Endodermal cell (in vitro differentiated cells): Measurements from ENCODE around the gene YARS1. TPM values are rescaled to one million over a fixed set of nuclear protein-coding genes. Genes with fewer than 3 reads are reported as not detected.

Source experiments
- DNase-seq: peaks from one replicate; pipeline ENCODE4 v3.0.0-alpha.2; 2017
- H3K27ac ChIP-seq: 2 replicates; pipeline ENCODE4 v1.5.1; 2013; ENCODE audit warnings: mild to moderate bottlenecking, low read depth, low read length, moderate library complexity
- H3K27me3 ChIP-seq: 2 replicates; pipeline ENCODE4 v1.6.1; 2013; ENCODE audit warnings: mild to moderate bottlenecking, low read length, moderate library complexity; ENCODE audit not compliant: insufficient read depth, control insufficient read depth, poor library complexity, severe bottlenecking
- H3K36me3 ChIP-seq: 2 replicates; pipeline ENCODE4 v1.7.0; 2013; ENCODE audit warnings: mild to moderate bottlenecking, low read length, moderate library complexity; ENCODE audit not compliant: control insufficient read depth, insufficient read depth
- H3K4me1 ChIP-seq: one replicate; pipeline ENCODE4 v1.7.0; 2013; ENCODE audit warnings: low read length; ENCODE audit not compliant: control insufficient read depth, insufficient read depth
- H3K4me3 ChIP-seq: 2 replicates; pipeline ENCODE4 v1.5.1; 2013; ENCODE audit warnings: mild to moderate bottlenecking, low read length, moderate library complexity
- H3K9ac ChIP-seq: 2 replicates; pipeline ENCODE4 v1.6.1; 2013; ENCODE audit warnings: mild to moderate bottlenecking, low read length, moderate library complexity; ENCODE audit not compliant: poor library complexity, severe bottlenecking; ENCODE audit errors: extremely low read depth
- H3K9me3 ChIP-seq: 2 replicates; pipeline ENCODE4 v1.6.1; 2013; ENCODE audit warnings: mild to moderate bottlenecking, low read length, moderate library complexity; ENCODE audit not compliant: control insufficient read depth
- H3K27ac Mint-ChIP-seq: 2 replicates; pipeline ENCODE4 v1.8.0; 2020; ENCODE audit warnings: mixed read lengths
- H3K27me3 Mint-ChIP-seq: 2 replicates; pipeline ENCODE4 v1.8.0; 2021; ENCODE audit warnings: mild to moderate bottlenecking, mixed read lengths; ENCODE audit not compliant: insufficient read depth
- H3K36me3 Mint-ChIP-seq: 2 replicates; pipeline ENCODE4 v1.8.0; 2020; ENCODE audit warnings: low read depth, mixed read lengths
- H3K4me1 Mint-ChIP-seq: 2 replicates; pipeline ENCODE4 v1.8.0; 2020; ENCODE audit warnings: mixed read lengths
- H3K4me3 Mint-ChIP-seq: 2 replicates; pipeline ENCODE4 v1.8.0; 2020; ENCODE audit warnings: mild to moderate bottlenecking, moderate library complexity, mixed read lengths
- H3K9me3 Mint-ChIP-seq: 2 replicates; pipeline ENCODE4 v1.8.0; 2020; ENCODE audit warnings: mild to moderate bottlenecking, mixed read lengths
- WGBS, 2 experiments: methylation state at CpG; one replicate each; pipeline versions ENCODE4 v1.1.5 to v1.1.7; 2013; ENCODE audit warnings: missing lambda C conversion rate in 2 of 2, mixed read lengths in 1 of 2; ENCODE audit not compliant: insufficient coverage in 1 of 2, insufficient read length in 1 of 2; 5-methylcytosine and 5-hydroxymethylcytosine counted together
- total RNA-seq, 2 donors: library from RNA; stranded (reverse); fragmentation: NEBNext Ultra II Directional in 1 of 2; extraction: Animal tissue kit (Norgen Biotek cat#: 25700) in 1 of 2; gene quantifications; 2 replicates in 1 of 2; 3 replicates in 1 of 2; pipeline ENCODE4 v1.2.1, GENCODE V29; 2021
- TF ChIP-seq, protein P1 (sequence below): fragments of 200-600 bp; sonication (generic); conservative IDR thresholded peaks from 2 replicates; pipeline ENCODE4 v1.5.0; 2021; ENCODE audit warnings: antibody characterized with exemption, mild to moderate bottlenecking

YARS1 gene
- total RNA-seq, 2 donors from 2014 or later: 141 to 154 TPM

DNA sequence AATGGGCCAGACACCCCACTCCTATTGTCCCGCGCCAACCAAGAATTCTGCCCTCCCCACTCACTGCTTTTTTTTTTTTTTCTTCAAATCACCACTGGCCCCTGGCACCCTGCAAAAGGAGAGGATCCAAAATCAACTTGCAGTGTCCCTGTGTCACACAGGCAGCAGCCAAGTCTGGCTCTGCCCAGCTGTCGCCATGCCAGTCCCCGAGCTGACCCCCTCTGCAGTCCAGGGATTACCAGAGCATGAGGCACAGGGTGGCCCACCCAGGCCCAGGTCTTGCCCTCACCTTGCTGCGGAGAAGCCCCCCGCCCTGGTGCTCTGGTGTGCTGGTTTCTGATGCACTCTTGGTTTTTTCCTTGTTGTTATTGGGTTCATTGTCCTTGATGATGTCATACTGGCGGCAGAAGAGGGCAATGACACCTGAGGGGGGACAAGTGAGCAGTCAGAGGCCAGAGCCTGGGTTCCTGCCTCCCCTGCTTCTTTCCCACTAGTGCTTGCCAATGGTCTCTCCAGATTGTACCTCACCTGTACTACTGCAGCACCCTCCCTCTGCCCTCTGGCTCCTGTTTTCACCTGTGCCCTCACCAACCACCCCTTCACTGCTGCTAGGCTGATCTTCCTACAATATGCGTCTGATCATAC, 47.3 kb upstream of the YARS1 start:
- TF ChIP-seq, protein P1, sequence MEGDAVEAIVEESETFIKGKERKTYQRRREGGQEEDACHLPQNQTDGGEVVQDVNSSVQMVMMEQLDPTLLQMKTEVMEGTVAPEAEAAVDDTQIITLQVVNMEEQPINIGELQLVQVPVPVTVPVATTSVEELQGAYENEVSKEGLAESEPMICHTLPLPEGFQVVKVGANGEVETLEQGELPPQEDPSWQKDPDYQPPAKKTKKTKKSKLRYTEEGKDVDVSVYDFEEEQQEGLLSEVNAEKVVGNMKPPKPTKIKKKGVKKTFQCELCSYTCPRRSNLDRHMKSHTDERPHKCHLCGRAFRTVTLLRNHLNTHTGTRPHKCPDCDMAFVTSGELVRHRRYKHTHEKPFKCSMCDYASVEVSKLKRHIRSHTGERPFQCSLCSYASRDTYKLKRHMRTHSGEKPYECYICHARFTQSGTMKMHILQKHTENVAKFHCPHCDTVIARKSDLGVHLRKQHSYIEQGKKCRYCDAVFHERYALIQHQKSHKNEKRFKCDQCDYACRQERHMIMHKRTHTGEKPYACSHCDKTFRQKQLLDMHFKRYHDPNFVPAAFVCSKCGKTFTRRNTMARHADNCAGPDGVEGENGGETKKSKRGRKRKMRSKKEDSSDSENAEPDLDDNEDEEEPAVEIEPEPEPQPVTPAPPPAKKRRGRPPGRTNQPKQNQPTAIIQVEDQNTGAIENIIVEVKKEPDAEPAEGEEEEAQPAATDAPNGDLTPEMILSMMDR: no peak
- Mint-ChIP-seq H3K27me3 (peaks cover 19% of the 10 kb centered on the region), H3K36me3 (peaks cover 16% of the 10 kb centered on the region), H3K4me3 (no peak overlapping the region), H3K27ac (no peak overlapping the region), H3K4me1 (peaks cover 5% of the 10 kb centered on the region), H3K9me3 (no peaks in the 10 kb centered on the region)
- peak overlapping the region; percentile 76 for H3K27ac ChIP-seq
- H3K9ac ChIP-seq: no peak overlapping the region
- 96 to 100% methylated on average over 3 to 8 of the region's 8 CpGs for WGBS, 2 experiments
- DNase-seq: no peak
- no peak overlapping the region for H3K4me3 ChIP-seq
- no peaks in the 10 kb centered on the region for H3K9me3 ChIP-seq
- H3K4me1 ChIP-seq: no peaks in the 10 kb centered on the region
- H3K27me3 ChIP-seq: peaks cover 7% of the 10 kb centered on the region
- H3K36me3 ChIP-seq: peaks cover 19% of the 10 kb centered on the region

DNA sequence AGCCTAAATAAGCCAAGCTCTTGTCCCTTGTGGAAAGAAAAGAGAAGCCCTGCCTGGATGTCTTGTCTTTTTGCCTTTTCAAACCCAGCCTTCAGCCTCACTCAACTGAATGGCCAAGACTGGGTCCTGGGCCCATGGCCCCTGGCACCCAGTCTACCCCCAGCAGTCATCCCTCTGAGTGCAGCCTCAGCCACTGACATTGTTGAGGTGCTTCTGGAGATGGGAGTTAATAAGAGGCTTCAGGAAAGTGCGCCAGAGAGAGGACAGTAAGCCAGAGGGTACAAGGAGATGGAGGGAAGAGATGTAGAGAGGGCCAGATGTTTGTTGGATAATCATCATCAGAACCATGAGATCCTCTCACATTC, 46.7 kb upstream of the YARS1 start:
- H3K4me3 ChIP-seq: no peak overlapping the region
- Mint-ChIP-seq H3K9me3 (no peaks in the 10 kb centered on the region), H3K27me3 (peaks cover 12% of the 10 kb centered on the region), H3K4me1 (peaks cover 3% of the 10 kb centered on the region), H3K27ac (no peak overlapping the region), H3K36me3 (peaks cover 16% of the 10 kb centered on the region), H3K4me3 (no peak overlapping the region)
- H3K9me3 ChIP-seq: no peaks in the 10 kb centered on the region
- H3K27ac ChIP-seq: peak overlapping the region; percentile 76
- peaks cover 19% of the 10 kb centered on the region for H3K36me3 ChIP-seq
- no peak for DNase-seq
- 100% methylated on average over 1 of the region's 1 CpG; no CpG with 5 or more reads in 1 of the 2 experiments for WGBS, 2 experiments
- peaks cover under 1% of the 10 kb centered on the region for H3K27me3 ChIP-seq
- H3K4me1 ChIP-seq: no peaks in the 10 kb centered on the region
- TF ChIP-seq, protein P1: no peak
- no peak overlapping the region for H3K9ac ChIP-seq

DNA sequence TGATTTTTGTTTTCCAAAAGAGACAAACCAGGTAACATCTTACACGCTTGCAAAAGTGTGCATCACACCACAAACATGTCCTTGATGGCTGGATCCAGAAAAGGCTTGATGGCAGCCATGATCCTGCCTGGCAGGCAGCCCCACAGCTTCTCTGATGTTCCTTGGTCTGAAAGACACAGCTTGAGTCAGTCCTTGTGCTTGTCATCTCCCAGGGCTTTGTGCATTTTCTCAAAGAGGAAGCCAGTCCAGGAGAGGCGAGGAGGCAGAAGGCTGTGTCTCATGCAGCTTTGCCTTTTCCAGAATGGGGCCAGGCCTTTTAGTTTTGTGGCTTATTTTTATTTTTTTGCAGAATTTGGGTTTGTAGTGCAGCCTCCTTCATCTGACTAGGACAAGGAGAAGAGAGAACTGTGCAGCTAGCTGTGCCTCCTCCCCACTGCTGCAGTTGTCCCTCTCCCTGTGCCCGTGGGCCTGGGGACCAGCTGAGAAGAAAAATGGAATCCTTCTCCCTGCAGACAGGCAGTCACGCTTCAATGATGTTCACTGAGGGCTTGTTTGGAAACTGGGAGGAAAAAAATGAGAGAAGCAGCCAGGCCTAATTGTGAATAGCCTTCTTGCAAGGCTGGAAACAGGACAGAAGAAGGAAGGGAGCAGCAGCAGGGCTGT, 46.2 kb upstream of the YARS1 start:
- no peak for DNase-seq
- TF ChIP-seq, protein P1: no peak
- Mint-ChIP-seq H3K27me3 (peaks cover 7% of the 10 kb centered on the region), H3K27ac (no peak overlapping the region), H3K9me3 (no peaks in the 10 kb centered on the region), H3K36me3 (peaks cover 16% of the 10 kb centered on the region), H3K4me3 (no peak overlapping the region), H3K4me1 (peaks cover 3% of the 10 kb centered on the region)
- Histone ChIP-seq H3K36me3 (peaks cover 22% of the 10 kb centered on the region), H3K27me3 (no peaks in the 10 kb centered on the region), H3K4me1 (no peaks in the 10 kb centered on the region), H3K4me3 (no peak overlapping the region), H3K9me3 (no peaks in the 10 kb centered on the region), H3K9ac (no peak overlapping the region), H3K27ac (peak overlapping the region; percentile 76)
- 90 to 94% methylated on average over 1 to 4 of the region's 4 CpGs for WGBS, 2 experiments
